SW480 (cell line): ENCODE measurements around the gene VPREB3.

Experiments
- DNase-seq: peaks from one replicate; pipeline ENCODE4 v3.0.0-alpha.2; 2016; ENCODE audit warnings: low spot score

The VPREB3 gene

DNA sequence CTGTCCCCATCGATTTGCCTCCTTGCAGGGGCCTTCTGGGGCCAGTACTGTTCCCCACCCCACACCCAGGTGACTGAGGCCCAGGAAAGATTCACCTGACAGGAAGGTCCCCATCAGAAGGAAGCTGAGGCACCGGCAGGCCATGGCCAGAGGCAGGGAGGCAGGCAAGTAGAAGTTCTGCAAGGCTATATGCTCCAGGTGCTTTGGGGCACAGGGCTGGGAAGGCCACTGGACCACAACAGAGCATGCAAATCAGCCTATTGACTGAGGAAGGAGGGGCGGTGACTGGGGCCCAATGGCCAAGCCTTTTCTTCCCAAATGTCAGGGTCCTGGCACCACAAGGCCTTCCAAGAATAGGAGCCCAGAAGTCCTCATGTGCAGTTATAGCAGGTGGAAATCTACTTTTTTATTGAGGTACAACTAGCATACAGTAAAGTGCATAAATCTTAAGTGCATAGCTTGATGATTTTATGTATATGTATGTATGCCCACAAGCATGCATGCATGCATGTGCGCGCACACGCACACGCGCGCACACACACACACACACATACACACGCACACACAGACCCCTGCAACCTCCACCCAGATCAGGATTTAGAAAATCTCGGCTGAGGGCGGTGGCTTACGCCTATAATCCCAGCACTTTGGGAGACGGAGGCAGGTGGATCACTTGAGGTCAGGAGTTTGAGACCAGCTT, at the start of gene VPREB3:
Gene VPREB3 (minus strand): TSS at position 206 of the 700 bp plus-strand sequence. CDS start 62 bp downstream, at position 144.
- DNase-seq, result no peak

- no peak for DNase-seq
Observed at GRCh38 chr22:23803001-23803819, 49.0 kb upstream of the VPREB3 start.

DNA sequence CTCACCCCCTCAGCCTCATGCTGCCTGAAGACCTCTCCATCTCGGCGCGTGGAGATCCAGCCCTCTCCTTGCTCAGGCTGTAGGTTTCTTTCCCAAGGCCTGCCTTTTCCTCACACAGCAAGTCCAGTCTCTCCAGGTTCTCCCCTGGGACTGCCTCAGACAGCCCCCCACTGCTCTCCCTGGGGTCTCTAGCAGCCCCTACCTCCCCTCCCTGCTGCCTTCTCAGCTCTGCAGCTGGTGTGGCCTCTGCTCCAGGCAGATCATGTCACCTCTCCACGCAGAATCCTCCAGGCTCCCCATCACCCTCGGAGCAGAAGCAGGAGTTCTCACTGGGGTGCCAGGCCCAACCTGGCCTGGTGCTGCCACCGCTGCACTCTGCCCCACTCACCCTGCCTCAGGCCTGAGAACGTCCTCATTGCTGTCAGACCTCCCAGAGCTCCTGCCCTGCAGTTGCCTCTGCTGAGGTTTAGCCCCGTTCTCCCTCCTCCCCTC, 47.7 kb upstream of the VPREB3 start:
- DNase-seq, result no peak

DNA sequence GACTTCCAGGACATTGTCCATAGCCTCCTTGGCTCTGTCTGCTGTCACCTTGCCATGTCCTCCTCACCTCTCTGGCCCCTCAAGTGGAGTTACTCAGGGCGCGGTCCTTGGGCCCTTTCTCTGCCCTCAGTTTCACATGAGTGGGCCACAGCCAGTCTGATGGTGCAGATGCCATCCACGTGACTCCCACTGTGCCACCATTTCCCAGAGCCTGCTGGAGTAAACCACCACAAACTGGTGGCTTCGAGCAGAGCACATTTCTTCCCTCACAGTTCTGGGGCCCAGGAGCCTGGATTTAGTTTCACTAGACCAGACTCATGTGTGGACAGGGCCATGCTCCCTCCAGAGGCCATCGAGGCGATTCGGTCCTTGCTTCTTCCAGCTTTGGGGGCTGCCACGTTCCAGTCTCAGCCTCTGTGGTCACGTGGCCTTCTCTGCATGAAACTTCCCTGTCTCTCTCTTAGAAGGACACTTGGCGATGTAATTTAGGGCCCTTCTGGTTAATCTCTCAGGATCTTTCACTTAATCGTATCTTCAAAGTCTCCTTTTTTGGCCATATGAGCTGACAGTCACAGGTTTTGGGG, 47.1 kb upstream of the VPREB3 start:
- no peak for DNase-seq

DNA sequence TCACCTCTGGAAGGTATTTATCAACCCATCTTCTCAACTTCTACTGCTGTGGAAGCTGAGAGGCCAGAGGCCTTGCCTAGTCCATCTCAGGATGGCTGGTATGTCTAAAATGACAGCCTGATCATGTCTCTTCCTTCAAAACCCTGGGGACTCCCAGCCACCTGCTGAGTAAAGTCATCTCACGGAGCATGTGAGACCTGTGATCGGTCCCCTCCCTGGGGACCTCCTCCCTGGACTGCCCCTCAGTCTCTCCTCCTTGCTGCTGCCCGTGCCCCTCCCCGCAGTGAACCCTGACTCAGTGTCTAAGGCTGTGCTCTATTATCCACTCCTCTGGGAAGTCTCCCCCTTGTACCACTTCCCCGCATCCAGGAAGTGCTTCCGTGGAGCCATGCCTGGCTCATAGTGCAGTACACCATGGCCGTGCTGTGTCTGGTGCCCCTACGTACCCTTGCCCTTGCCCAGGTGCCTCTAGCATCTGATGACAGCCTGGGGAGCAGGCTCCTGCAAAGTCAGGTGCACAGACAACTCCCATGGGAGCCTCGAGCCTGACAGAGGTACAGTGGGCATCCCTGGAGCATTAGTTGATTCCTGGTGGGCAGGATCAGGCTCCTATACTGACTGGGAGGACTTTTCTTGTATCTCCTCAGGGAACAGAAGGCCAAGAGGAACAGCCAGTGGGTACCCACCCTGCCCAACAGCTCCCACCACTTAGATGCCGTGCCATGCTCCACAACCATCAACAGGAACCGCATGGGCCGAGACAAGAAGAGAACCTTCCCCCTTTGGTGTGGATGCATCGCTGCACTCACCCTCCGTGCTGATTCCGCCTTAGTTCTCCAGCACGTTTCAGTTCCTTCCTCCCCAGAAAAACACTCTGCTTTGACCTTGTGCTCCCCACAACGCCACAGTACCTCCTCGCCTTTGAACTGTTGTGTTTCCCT, 46.3 kb upstream of the VPREB3 start:
- DNase-seq, result no peak

GRCh38 chr22:23796461-23796860, 42.2 kb upstream of the VPREB3 start:
- DNase-seq, result no peak

DNA sequence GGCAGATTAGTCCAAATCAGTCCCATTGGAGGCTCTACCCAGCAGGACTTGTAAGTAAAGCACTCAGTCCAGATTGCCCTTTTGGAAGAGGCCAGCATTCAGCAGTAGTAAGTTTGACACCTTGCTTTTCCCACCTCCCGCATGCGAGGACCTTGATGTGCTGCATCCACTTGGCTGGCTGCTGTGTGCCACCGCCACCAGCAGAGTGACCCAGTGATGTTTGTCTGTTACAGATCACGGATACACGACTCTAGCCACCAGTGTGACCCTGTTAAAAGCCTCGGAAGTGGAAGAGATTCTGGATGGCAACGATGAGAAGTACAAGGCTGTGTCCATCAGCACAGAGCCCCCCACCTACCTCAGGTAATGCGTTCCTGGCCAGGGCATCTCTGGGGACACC, 39.1 kb upstream of the VPREB3 start:
- DNase-seq, result no peak

- peak; percentile 57 for DNase-seq
Observed at GRCh38 chr22:23791738-23792645, 37.8 kb upstream of the VPREB3 start.

DNA sequence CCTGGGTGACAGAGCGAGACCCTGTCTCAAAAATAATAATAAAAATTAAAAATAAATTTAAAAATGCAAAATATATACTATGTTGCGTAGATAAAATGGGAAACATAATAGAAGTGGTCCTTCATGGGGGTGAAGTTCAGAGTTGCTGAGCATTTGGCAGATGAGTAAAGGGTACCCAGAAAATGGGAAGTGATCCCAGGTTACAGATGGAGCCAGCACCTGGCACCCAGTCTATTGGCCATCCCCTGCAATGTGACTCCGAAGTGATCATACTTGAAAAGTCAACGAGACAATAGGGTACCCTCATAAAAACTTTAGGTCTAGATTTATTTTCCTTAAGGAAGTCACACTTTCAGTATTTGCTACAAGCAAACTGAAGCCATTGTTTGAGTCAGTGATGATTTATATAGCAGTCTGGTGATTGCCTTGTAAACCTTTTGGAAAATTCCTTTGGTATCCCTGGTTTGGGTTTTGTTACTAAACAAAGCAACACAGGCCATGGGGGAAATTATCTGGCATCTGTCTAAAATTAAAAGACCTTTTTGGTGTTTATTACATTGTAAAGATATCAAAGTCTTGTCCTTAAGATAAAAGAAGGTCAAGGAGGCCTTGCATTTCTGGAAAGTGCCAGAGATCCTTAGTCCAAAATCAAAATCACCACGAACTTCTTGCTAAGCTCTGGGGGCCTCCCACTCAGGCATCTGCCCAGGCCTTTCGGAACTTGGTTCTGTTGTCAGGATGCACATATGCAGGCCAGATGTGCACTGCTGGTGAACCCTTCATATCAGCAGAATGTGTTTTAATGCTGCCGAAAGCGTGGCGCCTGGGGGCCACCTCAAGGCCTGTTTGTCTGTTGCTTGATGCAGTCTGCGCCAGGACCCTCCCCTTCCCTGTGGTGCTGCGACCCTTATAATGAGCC, 36.9 kb upstream of the VPREB3 start:
- DNase-seq, result no peak

DNA sequence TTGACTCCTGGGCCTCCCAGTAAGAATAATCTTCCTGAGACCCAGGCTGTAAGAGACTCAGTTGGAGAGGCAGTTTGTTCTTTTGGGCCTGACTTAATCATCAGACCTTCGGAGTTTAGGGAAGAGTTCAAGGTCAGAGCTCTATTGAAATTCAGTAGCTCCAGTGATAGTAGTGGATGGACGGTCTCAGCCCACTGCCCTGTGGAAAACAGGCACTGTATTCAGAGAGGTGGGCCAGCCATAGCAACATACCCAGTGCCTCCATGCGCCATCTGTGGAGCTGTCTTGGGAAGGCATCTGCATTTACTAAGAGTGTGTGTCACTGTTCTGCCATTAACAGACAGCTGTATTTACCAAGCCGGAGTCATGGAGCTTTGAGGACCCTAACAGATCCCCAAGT, 35.4 kb upstream of the VPREB3 start:
- no peak for DNase-seq

DNA sequence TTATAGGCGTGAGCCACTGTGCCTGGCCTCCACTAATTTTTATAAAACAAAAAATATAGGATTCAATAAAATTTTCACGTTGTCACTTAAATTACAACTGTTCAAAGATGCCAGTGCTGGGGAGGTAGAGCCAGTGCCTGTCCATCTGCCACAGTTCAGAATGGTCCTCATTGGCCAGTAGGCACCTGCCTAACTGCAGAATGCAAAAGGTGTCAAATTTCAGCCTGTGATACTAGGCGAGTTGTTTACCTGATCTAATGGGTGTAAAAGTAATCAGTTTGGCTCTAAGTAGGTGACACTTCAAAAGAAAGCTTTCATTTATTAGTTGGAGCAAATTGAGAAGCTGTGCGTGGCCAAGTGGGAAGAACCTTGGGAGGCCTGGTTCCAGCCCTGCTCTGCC, 34.9 kb upstream of the VPREB3 start:
- no peak for DNase-seq

DNA sequence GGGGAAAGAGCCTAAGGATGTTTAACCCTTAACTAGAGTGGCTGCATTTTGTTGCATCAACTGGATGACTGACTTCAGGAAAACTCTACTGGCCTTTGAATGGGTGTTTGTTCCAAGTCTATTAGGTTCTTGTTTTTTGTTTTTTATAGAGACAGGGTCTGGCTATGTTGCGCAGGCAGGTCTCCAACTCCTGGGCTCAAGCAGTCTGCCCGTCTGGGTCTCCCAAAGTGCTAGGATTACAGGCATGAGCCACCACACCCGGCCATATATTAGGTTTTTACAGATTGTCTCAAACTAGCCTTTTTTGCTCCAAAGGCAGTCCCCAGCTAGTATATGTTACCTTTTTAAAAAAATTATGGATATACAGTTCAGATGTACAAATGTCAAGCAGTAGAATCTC, 33.7 kb upstream of the VPREB3 start:
- no peak for DNase-seq

- DNase-seq, result no peak
Observed at GRCh38 chr22:23787600-23787896, 33.3 kb upstream of the VPREB3 start.

GRCh38 chr22:23786752-23787599, 32.8 kb upstream of the VPREB3 start, which contains the start of gene SMARCB1:
Gene SMARCB1, plus strand, starts transcription at chr22:23786966. Its CDS starts 204 bp downstream, at chr22:23787170.
- peak; percentile 82 for DNase-seq

GRCh38 chr22:23786261-23786710, 32.1 kb upstream of the VPREB3 start:
- no peak for DNase-seq

DNA sequence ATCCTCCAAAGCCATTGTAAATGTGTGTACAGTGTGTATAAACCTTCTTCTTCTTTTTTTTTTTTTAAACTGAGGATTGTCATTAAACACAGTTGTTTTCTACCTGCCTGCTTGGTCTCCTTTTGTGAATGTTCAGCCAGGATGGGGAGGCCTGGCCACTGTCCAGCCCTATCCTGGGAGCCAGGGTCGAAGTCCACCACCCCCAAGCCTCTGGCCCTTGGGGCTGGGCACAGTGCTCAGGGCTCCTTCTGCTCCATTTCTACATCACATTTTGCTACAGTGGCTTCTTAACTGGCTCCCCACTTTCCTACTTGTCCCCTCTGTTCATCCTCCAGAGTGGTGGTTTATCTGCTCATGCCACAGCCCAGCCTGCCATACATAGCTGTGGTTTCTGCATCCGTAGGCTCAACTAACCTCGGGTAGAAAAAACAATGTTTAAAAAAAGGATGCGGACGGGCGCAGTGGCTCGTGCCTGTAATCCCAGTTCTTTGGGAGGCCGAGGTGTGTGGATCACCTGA, 30.0 kb upstream of the VPREB3 start:
- peak; percentile 83 for DNase-seq

DNA sequence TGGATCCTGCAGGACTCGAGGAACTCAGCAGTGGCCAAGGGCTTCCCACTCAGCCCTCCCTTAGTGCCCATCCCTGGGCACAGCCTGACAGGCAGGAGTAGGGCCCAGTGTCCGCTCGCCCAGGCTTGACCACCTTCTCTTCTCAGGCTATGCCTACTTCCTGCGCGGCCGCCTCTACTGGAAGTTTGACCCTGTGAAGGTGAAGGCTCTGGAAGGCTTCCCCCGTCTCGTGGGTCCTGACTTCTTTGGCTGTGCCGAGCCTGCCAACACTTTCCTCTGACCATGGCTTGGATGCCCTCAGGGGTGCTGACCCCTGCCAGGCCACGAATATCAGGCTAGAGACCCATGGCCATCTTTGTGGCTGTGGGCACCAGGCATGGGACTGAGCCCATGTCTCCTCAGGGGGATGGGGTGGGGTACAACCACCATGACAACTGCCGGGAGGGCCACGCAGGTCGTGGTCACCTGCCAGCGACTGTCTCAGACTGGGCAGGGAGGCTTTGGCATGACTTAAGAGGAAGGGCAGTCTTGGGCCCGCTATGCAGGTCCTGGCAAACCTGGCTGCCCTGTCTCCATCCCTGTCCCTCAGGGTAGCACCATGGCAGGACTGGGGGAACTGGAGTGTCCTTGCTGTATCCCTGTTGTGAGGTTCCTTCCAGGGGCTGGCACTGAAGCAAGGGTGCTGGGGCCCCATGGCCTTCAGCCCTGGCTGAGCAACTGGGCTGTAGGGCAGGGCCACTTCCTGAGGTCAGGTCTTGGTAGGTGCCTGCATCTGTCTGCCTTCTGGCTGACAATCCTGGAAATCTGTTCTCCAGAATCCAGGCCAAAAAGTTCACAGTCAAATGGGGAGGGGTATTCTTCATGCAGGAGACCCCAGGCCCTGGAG, 29.3 kb upstream of the VPREB3 start:
- DNase-seq, result no peak
